Caco-2 (cell line): ENCODE results near the gene PNMA8B. TPM values are rescaled to one million over a fixed set of nuclear protein-coding genes. Genes with fewer than 3 reads are reported as not detected.

Experiments used
- BruUV-seq: library from RNA; stranded (reverse); fragments of 400-500 nt; replicated peaks from 2 replicates; lab custom pipeline; 2021; lab: Mats Ljungman, UMichigan
- CTCF ChIA-PET: fragments of 300-600 bp; sonication (Branson Sonifier 250); formaldehyde crosslinking; loops from one replicate; lab custom pipeline; 2022; ENCODE audit warnings: antibody characterized with exemption; lab: Charles Lee
- POLR2A ChIA-PET: fragments of 300-600 bp; sonication (Branson Sonifier 250); formaldehyde crosslinking; loops from one replicate; lab custom pipeline; 2022; ENCODE audit warnings: antibody characterized with exemption; lab: Charles Lee
- DNase-seq, 2 experiments: peaks; one replicate each; pipeline versions ENCODE4 v3.0.0 to v3.0.0-alpha.2; 2020 to 2022
- H3K27me3 ChIP-seq: replicated peaks from 2 replicates; pipeline ENCODE4 v1.6.0; 2011; ENCODE audit warnings: low read length; ENCODE audit not compliant: control insufficient read depth, insufficient read depth
- H3K36me3 ChIP-seq: 2 replicates; pipeline ENCODE4 v1.5.1; 2011; ENCODE audit warnings: low read length; ENCODE audit not compliant: control insufficient read depth, insufficient read depth
- H3K4me1 ChIP-seq: fragments of 250-450 bp; sonication (Bioruptor Pico); 2 replicates; pipeline ENCODE4 v1.5.1; 2020; ENCODE audit warnings: mild to moderate bottlenecking
- H3K4me3 ChIP-seq: 2 replicates; pipeline ENCODE4 v1.5.1; 2011; ENCODE audit warnings: low read depth, mild to moderate bottlenecking, control low read depth, low read length
- H3K9me3 ChIP-seq: fragments of 250-450 bp; sonication (Bioruptor Pico); 2 replicates; pipeline ENCODE4 v1.5.1; 2020; ENCODE audit warnings: mild to moderate bottlenecking, moderate library complexity
- H3K27ac Mint-ChIP-seq: one replicate; pipeline ENCODE4 v1.8.0; 2022; ENCODE audit warnings: mixed read lengths; ENCODE audit not compliant: unreplicated experiment
- H3K27me3 Mint-ChIP-seq: one replicate; pipeline ENCODE4 v1.8.0; 2022; ENCODE audit warnings: mixed read lengths; ENCODE audit not compliant: insufficient read depth, unreplicated experiment
- H3K36me3 Mint-ChIP-seq: one replicate; pipeline ENCODE4 v1.8.0; 2022; ENCODE audit warnings: mild to moderate bottlenecking, mixed read lengths; ENCODE audit not compliant: insufficient read depth, unreplicated experiment
- H3K4me1 Mint-ChIP-seq: one replicate; pipeline ENCODE4 v1.8.0; 2022; ENCODE audit warnings: low read depth, mixed read lengths; ENCODE audit not compliant: unreplicated experiment
- H3K4me3 Mint-ChIP-seq: one replicate; pipeline ENCODE4 v1.8.0; 2022; ENCODE audit warnings: mild to moderate bottlenecking, moderate library complexity, mixed read lengths; ENCODE audit not compliant: unreplicated experiment
- H3K9me3 Mint-ChIP-seq: one replicate; pipeline ENCODE4 v1.8.0; 2022; ENCODE audit warnings: mixed read lengths; ENCODE audit not compliant: unreplicated experiment
- CTCF ChIP-seq, 2 experiments: fragments of 200-600 bp in 1 of 2; IDR thresholded peaks; 1 replicate in 1 of 2; 2 replicates in 1 of 2; pipeline versions ENCODE4 v1.5.1 to v1.8.0; 2011 to 2022; ENCODE audit warnings: antibody characterized with exemption in 1 of 2, control low read depth in 1 of 2, inconsistent platforms in 1 of 2, low read depth in 1 of 2, low read length in 1 of 2, mild to moderate bottlenecking in 1 of 2, moderate library complexity in 1 of 2; ENCODE audit not compliant: insufficient read depth in 1 of 2, severe bottlenecking in 1 of 2, unreplicated experiment in 1 of 2
- intact Hi-C: fragments of 100-400 bp; cut with micrococcal nuclease; formaldehyde crosslinking; loops from one replicate; pipeline ENCODE4 v1.10.0; 2022; ENCODE audit not compliant: unreplicated experiment
- total RNA-seq: library from RNA; stranded (reverse); gene quantifications from 2 replicates; pipeline ENCODE4 v1.2.3, GENCODE V29; 2022

The PNMA8B gene
- total RNA-seq, 1 experiment from 2014 or later: 0.11 TPM

DNA sequence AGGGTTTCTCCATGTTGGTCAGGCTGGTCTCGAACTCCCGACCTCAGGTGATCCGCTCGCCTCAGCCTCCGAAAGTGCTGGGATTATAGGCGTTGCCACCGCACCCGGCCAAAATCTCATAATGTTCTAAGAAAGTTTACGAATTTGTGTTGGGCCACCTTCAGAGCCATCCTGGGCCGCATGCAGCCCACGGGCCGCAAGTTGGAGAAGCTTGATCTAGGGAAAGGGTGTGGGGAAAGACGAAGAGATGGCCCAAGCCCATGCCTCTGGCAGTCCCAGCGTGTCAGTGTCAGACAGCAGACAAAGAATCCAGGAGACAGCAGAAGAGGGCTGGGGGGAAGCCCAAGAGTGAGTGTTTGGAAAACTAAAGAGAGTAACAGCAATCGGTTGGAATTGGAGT lies 49.6 kb downstream of the PNMA8B start:
- Mint-ChIP-seq H3K36me3 (no peaks in the 10 kb centered on the region), H3K4me3 (no peak overlapping the region), H3K27ac (no peak overlapping the region), H3K27me3 (peaks cover 3% of the 10 kb centered on the region), H3K9me3 (peaks cover 11% of the 10 kb centered on the region), H3K4me1 (no peaks in the 10 kb centered on the region)
- no peaks in the 10 kb centered on the region for H3K36me3 ChIP-seq
- DNase-seq: no peak
- intact Hi-C loops: no loop called here
- no peak for TF ChIP-seq CTCF (IDR thresholded peaks at IDR 0.05; ENCODE audit: insufficient read depth in 1 of 2, low read depth in 1 of 2, low read length in 1 of 2, severe bottlenecking in 1 of 2, unreplicated experiment in 1 of 2)
- H3K27me3 ChIP-seq: no peaks in the 10 kb centered on the region
- no peak overlapping the region for H3K4me3 ChIP-seq
- BruUV-seq: no TSS peak
- CTCF ChIA-PET: no interaction called here
- POLR2A ChIA-PET: no interaction called here
- peaks cover 13% of the 10 kb centered on the region for H3K9me3 ChIP-seq
- H3K4me1 ChIP-seq: no peaks in the 10 kb centered on the region

DNA sequence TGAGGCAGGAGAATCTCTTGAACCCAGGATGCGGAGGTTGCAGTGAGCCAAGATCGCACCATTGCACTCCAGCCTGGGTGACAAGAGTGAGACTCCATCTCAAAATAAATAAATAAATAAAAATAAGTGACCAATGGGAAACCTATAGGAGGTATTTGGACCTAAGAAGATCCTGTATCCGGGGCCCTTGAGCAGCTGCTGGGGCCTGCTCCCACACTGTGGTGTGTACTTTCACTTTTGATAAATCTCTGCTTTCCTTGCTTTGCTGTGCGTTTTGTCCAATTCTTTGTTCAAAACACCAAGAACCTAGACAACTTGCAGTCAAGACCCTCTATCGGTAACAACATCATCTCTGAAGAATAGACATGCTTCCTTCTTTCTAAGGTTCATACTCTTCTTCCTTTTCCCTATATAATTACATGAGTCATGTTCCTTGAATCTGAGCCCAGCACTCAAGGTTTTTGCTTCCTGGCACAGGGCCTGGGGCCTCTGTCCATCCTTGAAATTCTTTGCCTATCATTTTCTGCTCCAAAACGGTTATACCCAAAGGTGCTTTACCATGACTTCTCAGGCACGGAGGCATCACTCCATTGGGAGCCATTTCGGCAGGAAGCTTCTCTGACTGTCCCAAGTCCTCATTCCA lies 52.7 kb downstream of the PNMA8B start:
- Histone ChIP-seq H3K27me3 (no peaks in the 10 kb centered on the region), H3K36me3 (no peaks in the 10 kb centered on the region), H3K9me3 (no peaks in the 10 kb centered on the region), H3K4me3 (no peak overlapping the region), H3K4me1 (no peaks in the 10 kb centered on the region)
- TF ChIP-seq CTCF (IDR thresholded peaks at IDR 0.05; ENCODE audit: insufficient read depth in 1 of 2, low read depth in 1 of 2, low read length in 1 of 2, severe bottlenecking in 1 of 2, unreplicated experiment in 1 of 2): no peak
- CTCF ChIA-PET: no interaction called here
- Mint-ChIP-seq H3K4me3 (no peak overlapping the region), H3K27ac (no peak overlapping the region), H3K36me3 (no peaks in the 10 kb centered on the region), H3K9me3 (no peaks in the 10 kb centered on the region), H3K27me3 (peaks cover 3% of the 10 kb centered on the region), H3K4me1 (no peaks in the 10 kb centered on the region)
- BruUV-seq: no TSS peak
- no peak for DNase-seq
- intact Hi-C loops: no loop called here
- POLR2A ChIA-PET: no interaction called here

DNA sequence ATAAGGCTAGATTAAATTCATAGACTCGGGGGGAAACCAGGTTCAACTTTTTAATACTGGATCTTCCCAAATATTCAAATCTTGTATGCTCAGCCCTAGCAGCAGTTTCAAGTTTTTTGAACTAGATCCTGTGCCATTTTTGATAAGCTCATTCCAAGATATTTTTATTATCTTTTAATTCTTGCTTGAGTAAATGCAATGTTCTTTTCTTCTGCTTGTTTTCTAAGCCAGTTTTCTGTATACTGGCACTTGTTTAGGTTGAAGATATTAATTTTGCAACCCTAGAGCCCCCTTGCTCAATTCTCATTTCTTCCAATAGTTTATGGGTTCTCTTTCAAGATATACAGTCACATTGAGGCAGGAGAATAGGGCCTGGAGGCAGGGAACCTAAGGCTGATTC lies 53.8 kb downstream of the PNMA8B start:
- Mint-ChIP-seq H3K4me3 (no peak overlapping the region), H3K36me3 (no peaks in the 10 kb centered on the region), H3K4me1 (no peaks in the 10 kb centered on the region), H3K27me3 (no peaks in the 10 kb centered on the region), H3K9me3 (no peaks in the 10 kb centered on the region), H3K27ac (no peak overlapping the region)
- no peaks in the 10 kb centered on the region for H3K36me3 ChIP-seq
- BruUV-seq: no TSS peak
- POLR2A ChIA-PET: no interaction called here
- intact Hi-C loops: no loop called here
- DNase-seq: no peak
- H3K9me3 ChIP-seq: no peaks in the 10 kb centered on the region
- TF ChIP-seq CTCF (IDR thresholded peaks at IDR 0.05; ENCODE audit: insufficient read depth in 1 of 2, low read depth in 1 of 2, low read length in 1 of 2, severe bottlenecking in 1 of 2, unreplicated experiment in 1 of 2): no peak
- H3K4me1 ChIP-seq: no peaks in the 10 kb centered on the region
- no peak overlapping the region for H3K4me3 ChIP-seq
- no peaks in the 10 kb centered on the region for H3K27me3 ChIP-seq
- CTCF ChIA-PET: interaction anchor here (0.6 kb wide), 1 partner anchor 309 kb away, joined by 3 read pairs; no protein-coding TSS in a partner anchor

Other genes starting within 250 kb of the PNMA8B start
- gene HIF3A, start 198.8 kb downstream of the PNMA8B start, total RNA-seq: 5.2 and 5.4 TPM in 2 replicates
- 120 and 130 TPM in 2 replicates for gene PPP5C, start 148.8 kb downstream of the PNMA8B start, total RNA-seq
- gene CCDC8, start 82.3 kb downstream of the PNMA8B start, total RNA-seq: 0.18 and 0.37 TPM in 2 replicates
- gene PNMA8C, start 66.9 kb downstream of the PNMA8B start, total RNA-seq: not detected in 2 replicates
- not detected in 2 replicates for gene PNMA8A, start 24.3 kb downstream of the PNMA8B start, total RNA-seq
- 465 and 484 TPM in 2 replicates for gene CALM3, start 105.5 kb upstream of the PNMA8B start, total RNA-seq
- gene PTGIR, start 129.2 kb upstream of the PNMA8B start, total RNA-seq: not detected in 2 replicates
- gene GNG8, start 140.3 kb upstream of the PNMA8B start, total RNA-seq: not detected in 2 replicates
- 0.39 and 0.75 TPM in 2 replicates for gene DACT3, start 165.3 kb upstream of the PNMA8B start, total RNA-seq
- 45.4 and 48.4 TPM in 2 replicates for gene PRKD2, start 221.2 kb upstream of the PNMA8B start, total RNA-seq